Measurements from ENCODE around the gene TFB2M.

DNA sequence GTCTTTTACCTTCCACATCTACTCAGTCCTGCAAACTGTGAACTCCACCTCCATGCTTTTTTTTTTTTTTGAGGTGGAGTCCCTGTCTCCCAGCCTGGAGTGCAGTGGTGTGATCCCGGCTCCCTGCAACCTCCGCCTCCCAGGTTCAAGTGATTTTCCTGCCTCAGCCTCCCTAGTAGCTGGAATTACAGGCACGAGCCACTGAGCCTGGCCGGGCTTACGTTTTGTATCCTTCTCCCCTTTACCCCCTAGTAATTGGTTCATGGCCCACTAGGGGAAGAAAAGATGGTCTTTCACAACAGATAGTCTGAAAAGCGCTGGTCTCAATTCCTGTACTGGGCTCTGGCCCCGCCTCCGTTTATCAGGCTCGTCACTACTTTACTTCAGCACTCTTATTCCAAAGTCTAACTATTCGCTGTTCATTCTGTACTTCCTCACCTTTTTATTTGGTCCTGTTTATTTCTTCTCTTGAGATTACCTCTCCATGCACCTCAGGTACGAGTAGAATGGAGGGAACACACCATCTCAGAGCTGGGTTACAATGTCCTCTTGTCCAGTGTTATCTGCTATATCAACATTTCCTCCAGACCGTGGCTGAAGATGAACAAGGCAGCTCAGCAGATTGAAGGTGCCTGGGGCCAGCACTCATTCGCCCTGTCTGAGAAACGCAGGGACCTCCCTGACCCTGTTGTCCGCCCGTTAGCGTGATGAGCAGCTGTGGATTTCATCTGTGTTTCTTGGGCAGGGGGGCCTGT, 16.4 kb upstream of the TFB2M start:
- TF ChIP-seq, protein P1, sequence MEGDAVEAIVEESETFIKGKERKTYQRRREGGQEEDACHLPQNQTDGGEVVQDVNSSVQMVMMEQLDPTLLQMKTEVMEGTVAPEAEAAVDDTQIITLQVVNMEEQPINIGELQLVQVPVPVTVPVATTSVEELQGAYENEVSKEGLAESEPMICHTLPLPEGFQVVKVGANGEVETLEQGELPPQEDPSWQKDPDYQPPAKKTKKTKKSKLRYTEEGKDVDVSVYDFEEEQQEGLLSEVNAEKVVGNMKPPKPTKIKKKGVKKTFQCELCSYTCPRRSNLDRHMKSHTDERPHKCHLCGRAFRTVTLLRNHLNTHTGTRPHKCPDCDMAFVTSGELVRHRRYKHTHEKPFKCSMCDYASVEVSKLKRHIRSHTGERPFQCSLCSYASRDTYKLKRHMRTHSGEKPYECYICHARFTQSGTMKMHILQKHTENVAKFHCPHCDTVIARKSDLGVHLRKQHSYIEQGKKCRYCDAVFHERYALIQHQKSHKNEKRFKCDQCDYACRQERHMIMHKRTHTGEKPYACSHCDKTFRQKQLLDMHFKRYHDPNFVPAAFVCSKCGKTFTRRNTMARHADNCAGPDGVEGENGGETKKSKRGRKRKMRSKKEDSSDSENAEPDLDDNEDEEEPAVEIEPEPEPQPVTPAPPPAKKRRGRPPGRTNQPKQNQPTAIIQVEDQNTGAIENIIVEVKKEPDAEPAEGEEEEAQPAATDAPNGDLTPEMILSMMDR (IDR thresholded peaks at IDR 0.05) = no peak
- no peak for TF ChIP-seq POLR2A (IDR thresholded peaks at IDR 0.05)

Data from lower leg skin (tissue), 3 donors.